B cell (primary cell): ENCODE measurements around the gene SLC9A9. TPM values are rescaled to one million over a fixed set of nuclear protein-coding genes. Genes with fewer than 3 reads are reported as not detected.

ENCODE experiments used
- ATAC-seq: fragments of 200-7000 bp; cut with Tn5 transposase; one replicate; pipeline ENCODE4 v1.10.0; 2021; ENCODE audit warnings: low read depth, mild to moderate bottlenecking, moderate number of reproducible peaks, moderate library complexity
- CTCF ChIA-PET: fragments of 350-600 bp; sonication (Branson Sonifier 250); formaldehyde crosslinking; loops from one replicate; lab custom pipeline; 2021; ENCODE audit warnings: antibody characterized with exemption, inconsistent platforms; lab: Charles Lee
- POLR2A ChIA-PET: fragments of 350-600 bp; sonication (Branson Sonifier 250); formaldehyde crosslinking; loops from one replicate; lab custom pipeline; 2021; ENCODE audit warnings: antibody characterized with exemption; lab: Charles Lee
- DNase-seq: peaks from one replicate; pipeline ENCODE4 v3.0.0; 2013
- H2AFZ ChIP-seq: 2 replicates; pipeline ENCODE4 v1.6.1; 2012; ENCODE audit warnings: mild to moderate bottlenecking, low read depth, low read length; ENCODE audit not compliant: insufficient read depth, poor library complexity, severe bottlenecking
- H3K27ac ChIP-seq, 2 donors: 1 replicate in 1 of 2; 2 replicates in 1 of 2; pipeline ENCODE4 v1.5.1; 2012 to 2013; ENCODE audit warnings: low read length in 2 of 2, mild to moderate bottlenecking in 2 of 2, moderate library complexity in 1 of 2
- H3K27me3 ChIP-seq, 4 experiments: fragments of 200-600 bp in 1 of 4; sonication (generic) in 1 of 4; replicated peaks in 1 of 4; 1 replicate in 2 of 4; 2 replicates in 2 of 4; pipeline versions ENCODE4 v1.6.1 to v1.7.0; 2013 to 2016; ENCODE audit warnings: low read length in 3 of 4, mild to moderate bottlenecking in 2 of 4, mixed read lengths in 1 of 4, moderate library complexity in 1 of 4; ENCODE audit not compliant: insufficient read depth in 4 of 4, control insufficient read depth in 3 of 4; ENCODE audit errors: control extremely low read depth in 1 of 4
- H3K36me3 ChIP-seq, 2 experiments: replicated peaks in 1 of 2; 1 replicate in 1 of 2; 2 replicates in 1 of 2; pipeline versions ENCODE4 v1.6.1 to v1.7.1; 2013; ENCODE audit warnings: low read length in 1 of 2; ENCODE audit not compliant: insufficient read depth in 2 of 2, control insufficient read depth in 1 of 2; ENCODE audit errors: control extremely low read depth in 1 of 2, extremely low read depth in 1 of 2
- H3K4me1 ChIP-seq, 2 donors: fragments of 200-600 bp in 1 of 2; sonication (generic) in 1 of 2; 1 replicate in 1 of 2; 2 replicates in 1 of 2; pipeline versions ENCODE4 v1.5.1 to v1.6.1; 2013 to 2017; ENCODE audit warnings: low read length in 2 of 2; ENCODE audit not compliant: control insufficient read depth in 2 of 2, insufficient read depth in 2 of 2
- H3K4me2 ChIP-seq: replicated peaks from 2 replicates; pipeline ENCODE3; 2012; ENCODE audit warnings: mild to moderate bottlenecking, low read depth, low read length; ENCODE audit not compliant: poor library complexity, severe bottlenecking
- H3K4me3 ChIP-seq, 5 experiments: fragments of 200-600 bp in 1 of 5; sonication (generic) in 1 of 5; 1 replicate in 3 of 5; 2 replicates in 2 of 5; pipeline versions ENCODE4 v1.5.1 to v1.7.0; 2011 to 2016; ENCODE audit warnings: low read length in 4 of 5, mild to moderate bottlenecking in 4 of 5, low read depth in 2 of 5, control low read depth in 1 of 5, moderate library complexity in 1 of 5; ENCODE audit not compliant: insufficient read depth in 1 of 5; ENCODE audit errors: control extremely low read depth in 1 of 5, extremely low read depth in 1 of 5
- H3K79me2 ChIP-seq: fragments of 200-600 bp; sonication (generic); one replicate; pipeline ENCODE4 v1.6.0; 2016; ENCODE audit warnings: low read length; ENCODE audit not compliant: control insufficient read depth, insufficient read depth
- H3K9ac ChIP-seq: fragments of 200-600 bp; sonication (generic); 2 replicates; pipeline ENCODE4 v1.6.1; 2017; ENCODE audit warnings: mild to moderate bottlenecking, low read length, moderate library complexity
- H3K9me3 ChIP-seq, 3 donors: one replicate each; pipeline versions ENCODE4 v1.6.1 to v1.7.1; 2013; ENCODE audit warnings: low read length in 2 of 3; ENCODE audit not compliant: control insufficient read depth in 2 of 3, insufficient read depth in 1 of 3; ENCODE audit errors: control extremely low read depth in 1 of 3
- H4K20me1 ChIP-seq: 2 replicates; pipeline ENCODE4 v1.6.0; 2012; ENCODE audit warnings: mild to moderate bottlenecking, low read length; ENCODE audit not compliant: insufficient read depth, control insufficient read depth, poor library complexity, severe bottlenecking
- H3K27ac Mint-ChIP-seq: one replicate; pipeline ENCODE4 v1.8.0; 2021; ENCODE audit warnings: mixed read lengths
- H3K27me3 Mint-ChIP-seq: one replicate; pipeline ENCODE4 v1.8.0; 2021; ENCODE audit warnings: mixed read lengths
- H3K4me1 Mint-ChIP-seq: one replicate; pipeline ENCODE4 v1.8.0; 2021; ENCODE audit warnings: mixed read lengths
- H3K4me3 Mint-ChIP-seq: one replicate; pipeline ENCODE4 v1.8.0; 2021; ENCODE audit warnings: mixed read lengths
- H3K9me3 Mint-ChIP-seq: one replicate; pipeline ENCODE4 v1.8.0; 2022; ENCODE audit warnings: mixed read lengths; ENCODE audit not compliant: insufficient read depth
- EZH2 ChIP-seq: IDR thresholded peaks from 2 replicates; pipeline ENCODE4 v1.6.1; 2012; ENCODE audit warnings: borderline replicate concordance, low read depth, mild to moderate bottlenecking, moderate library complexity, low read length; ENCODE audit not compliant: insufficient read depth, poor library complexity, severe bottlenecking
- WGBS: methylation state at CpG from one replicate; pipeline ENCODE4 v1.1.5; 2013; ENCODE audit warnings: missing lambda C conversion rate; ENCODE audit not compliant: insufficient coverage; 5-methylcytosine and 5-hydroxymethylcytosine counted together
- intact Hi-C: fragments of 100-400 bp; cut with micrococcal nuclease; formaldehyde crosslinking; loops from one replicate; pipeline ENCODE4 v1.10.0; 2022
- polyA plus RNA-seq: library from polyadenylated mRNA; depleted of rRNA; stranded (reverse); fragments of >200 nt; gene quantifications from 2 replicates; pipeline ENCODE4 v1.2.3, GENCODE V29; 2012
- total RNA-seq, 2 donors: library from RNA; stranded (reverse); fragments of 120-200 nt in 1 of 2; gene quantifications; 1 replicate in 1 of 2; 2 replicates in 1 of 2; pipeline versions ENCODE4 v1.2.3 to v1.2.4, GENCODE V29; 2013 to 2022
- TF ChIP-seq, protein P1 (sequence below): fragments of 200-600 bp; IDR thresholded peaks from one replicate; pipeline ENCODE4 v1.8.0; 2022; ENCODE audit warnings: antibody characterized with exemption, mild to moderate bottlenecking

SLC9A9 gene
- total and polyA plus RNA-seq, 2 donors (not counting 1 experiment from before 2014, with no cell fraction given), result 7.7 to 17.3 TPM

DNA sequence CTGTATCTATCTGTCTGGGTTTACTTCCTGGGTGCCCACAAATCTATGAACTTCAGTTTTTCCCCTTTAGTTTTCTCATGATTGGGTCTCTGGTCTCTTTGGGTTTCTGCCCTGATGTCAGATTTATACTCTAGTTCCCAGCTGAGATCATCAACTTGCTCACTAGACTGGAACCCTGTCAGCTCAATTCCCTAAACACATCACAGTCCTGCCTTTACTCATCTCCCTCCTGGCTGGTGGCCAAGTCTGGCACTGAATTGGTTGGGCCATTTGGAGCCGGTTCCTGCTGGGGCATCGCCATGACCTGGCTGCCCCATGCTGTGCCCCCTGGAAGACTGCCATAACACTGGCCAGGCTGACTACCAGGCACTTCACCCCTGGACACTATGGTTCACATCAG is 383.4 kb downstream of the SLC9A9 start:
- no peak for DNase-seq
- Histone ChIP-seq H3K4me2 (no peak overlapping the region), H3K79me2 (no peaks in the 10 kb centered on the region), H3K9me3 (no peaks in the 10 kb centered on the region), H3K4me3 (no peak overlapping the region), H3K27ac (no peak overlapping the region), H2AFZ (no peak overlapping the region), H3K9ac (no peak overlapping the region), H3K36me3 (peaks cover 4 to 8% of the 10 kb centered on the region in 2 experiments), H3K4me1 (no peaks in the 10 kb centered on the region), H3K27me3 (no peaks in the 10 kb centered on the region), H4K20me1 (no peaks in the 10 kb centered on the region)
- H3K4me3 Mint-ChIP-seq, result no peak overlapping the region
- ChIA-PET POLR2A (interaction anchor here (1.0 kb wide), 1 partner anchor 17 kb away, joined by 3 read pairs; no protein-coding TSS in a partner anchor), CTCF (interaction anchor here (1.3 kb wide), 1 partner anchor 18 kb away, joined by 3 read pairs; no protein-coding TSS in a partner anchor)
- peaks cover 2% of the 10 kb centered on the region for H3K9me3 Mint-ChIP-seq
- no peak for TF ChIP-seq EZH2
- TF ChIP-seq, protein P1, sequence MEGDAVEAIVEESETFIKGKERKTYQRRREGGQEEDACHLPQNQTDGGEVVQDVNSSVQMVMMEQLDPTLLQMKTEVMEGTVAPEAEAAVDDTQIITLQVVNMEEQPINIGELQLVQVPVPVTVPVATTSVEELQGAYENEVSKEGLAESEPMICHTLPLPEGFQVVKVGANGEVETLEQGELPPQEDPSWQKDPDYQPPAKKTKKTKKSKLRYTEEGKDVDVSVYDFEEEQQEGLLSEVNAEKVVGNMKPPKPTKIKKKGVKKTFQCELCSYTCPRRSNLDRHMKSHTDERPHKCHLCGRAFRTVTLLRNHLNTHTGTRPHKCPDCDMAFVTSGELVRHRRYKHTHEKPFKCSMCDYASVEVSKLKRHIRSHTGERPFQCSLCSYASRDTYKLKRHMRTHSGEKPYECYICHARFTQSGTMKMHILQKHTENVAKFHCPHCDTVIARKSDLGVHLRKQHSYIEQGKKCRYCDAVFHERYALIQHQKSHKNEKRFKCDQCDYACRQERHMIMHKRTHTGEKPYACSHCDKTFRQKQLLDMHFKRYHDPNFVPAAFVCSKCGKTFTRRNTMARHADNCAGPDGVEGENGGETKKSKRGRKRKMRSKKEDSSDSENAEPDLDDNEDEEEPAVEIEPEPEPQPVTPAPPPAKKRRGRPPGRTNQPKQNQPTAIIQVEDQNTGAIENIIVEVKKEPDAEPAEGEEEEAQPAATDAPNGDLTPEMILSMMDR, result no peak
- no peak for ATAC-seq
- no peaks in the 10 kb centered on the region for H3K27me3 Mint-ChIP-seq
- intact Hi-C loops, result no loop called here
- 63% methylated on average over 2 of the region's 2 CpGs for WGBS
- no peak overlapping the region for H3K27ac Mint-ChIP-seq
- H3K4me1 Mint-ChIP-seq, result peaks cover 8% of the 10 kb centered on the region

DNA sequence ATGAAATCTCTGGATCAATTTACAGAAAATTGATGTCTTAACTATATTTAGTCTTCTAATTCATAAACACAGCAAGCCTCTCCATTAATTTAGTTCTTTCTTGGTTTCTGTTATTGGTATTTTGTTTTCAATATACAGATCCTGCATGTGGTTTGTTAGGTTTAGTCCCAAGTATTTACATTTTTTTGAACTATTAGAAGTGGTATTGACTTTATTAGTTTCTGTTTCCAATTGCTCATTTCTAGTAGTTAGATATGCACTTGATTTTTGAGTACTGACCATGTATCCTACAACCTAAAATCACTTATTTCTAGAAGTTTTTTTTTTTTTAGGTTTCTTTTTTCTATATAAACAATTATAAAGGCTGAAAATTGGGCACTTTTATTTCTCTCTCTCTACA is 392.8 kb downstream of the SLC9A9 start:
- Histone ChIP-seq H3K4me2 (no peak overlapping the region), H3K79me2 (no peaks in the 10 kb centered on the region), H3K27me3 (no peaks in the 10 kb centered on the region), H3K27ac (no peak overlapping the region), H2AFZ (no peak overlapping the region), H3K9me3 (peaks cover 0 to 2% (median 1%) of the 10 kb centered on the region in 3 donors), H3K9ac (no peak overlapping the region), H3K36me3 (peaks cover 0 to 1% of the 10 kb centered on the region in 2 experiments), H3K4me1 (peaks cover 0 to 7% of the 10 kb centered on the region in 2 donors), H4K20me1 (no peaks in the 10 kb centered on the region), H3K4me3 (no peak overlapping the region)
- intact Hi-C loops, result loop anchor here (5.0 kb wide), 1 partner anchor 38 kb away; no protein-coding TSS in a partner anchor
- no peak overlapping the region for H3K4me3 Mint-ChIP-seq
- no peaks in the 10 kb centered on the region for H3K27me3 Mint-ChIP-seq
- H3K9me3 Mint-ChIP-seq, result no peaks in the 10 kb centered on the region
- peaks cover 11% of the 10 kb centered on the region for H3K4me1 Mint-ChIP-seq
- DNase-seq (no peak), ATAC-seq (no peak)
- TF ChIP-seq, protein P1, result no peak
- TF ChIP-seq EZH2, result no peak
- no peak overlapping the region for H3K27ac Mint-ChIP-seq
- POLR2A ChIA-PET, result no interaction called here
- CTCF ChIA-PET, result no interaction called here
